ENCODE data around the gene FATE1. TPM values are rescaled to one million over a fixed set of nuclear protein-coding genes. Genes with fewer than 3 reads are reported as not detected.

FATE1 gene
- total RNA-seq, 1 experiment from 2014 or later = not detected

- H3K36me3 ChIP-seq (replicated peaks; ENCODE audit: control insufficient read depth, insufficient read depth, low read length) = no peaks in the 10 kb centered on the region
- H3K4me3 ChIP-seq (ENCODE audit: insufficient read depth, low read depth, low read length) = no peak overlapping the region
- DNase-seq = peak; percentile 80
- H3K27me3 ChIP-seq (ENCODE audit: control insufficient read depth, insufficient read depth, low read length) = no peaks in the 10 kb centered on the region
Observed at GRCh38 chrX:151722241-151722846, 6.5 kb downstream of the FATE1 start.

GRCh38 chrX:151723156-151723760 lies 7.4 kb downstream of the FATE1 start:
- Histone ChIP-seq H3K27me3 (ENCODE audit: control insufficient read depth, insufficient read depth, low read length) (no peaks in the 10 kb centered on the region), H3K36me3 (replicated peaks; ENCODE audit: control insufficient read depth, insufficient read depth, low read length) (no peaks in the 10 kb centered on the region), H3K4me3 (ENCODE audit: insufficient read depth, low read depth, low read length) (no peak overlapping the region)
- DNase-seq = peak; percentile 36

GRCh38 chrX:151724563-151725337 lies 8.9 kb downstream of the FATE1 start:
- DNase-seq = no peak
- Histone ChIP-seq H3K4me3 (ENCODE audit: insufficient read depth, low read depth, low read length) (no peak overlapping the region), H3K36me3 (replicated peaks; ENCODE audit: control insufficient read depth, insufficient read depth, low read length) (no peaks in the 10 kb centered on the region), H3K27me3 (ENCODE audit: control insufficient read depth, insufficient read depth, low read length) (no peaks in the 10 kb centered on the region)

GRCh38 chrX:151725338-151725614 lies 9.4 kb downstream of the FATE1 start:
- Histone ChIP-seq H3K36me3 (replicated peaks; ENCODE audit: control insufficient read depth, insufficient read depth, low read length) (no peaks in the 10 kb centered on the region), H3K4me3 (ENCODE audit: insufficient read depth, low read depth, low read length) (no peak overlapping the region), H3K27me3 (ENCODE audit: control insufficient read depth, insufficient read depth, low read length) (no peaks in the 10 kb centered on the region)

GRCh38 chrX:151726751-151727150 lies 10.9 kb downstream of the FATE1 start:
- no peak for DNase-seq

More at GRCh38 chrX:151725338-151725614, 9.4 kb downstream of the FATE1 start:
- DNase-seq = no peak

GRCh38 chrX:151727346-151727745 lies 11.5 kb downstream of the FATE1 start:
- no peak for DNase-seq
- H3K27me3 ChIP-seq (ENCODE audit: control insufficient read depth, insufficient read depth, low read length) = no peaks in the 10 kb centered on the region

More at GRCh38 chrX:151726751-151727150, 10.9 kb downstream of the FATE1 start:
- Histone ChIP-seq H3K4me3 (ENCODE audit: insufficient read depth, low read depth, low read length) (no peak overlapping the region), H3K27me3 (ENCODE audit: control insufficient read depth, insufficient read depth, low read length) (no peaks in the 10 kb centered on the region), H3K36me3 (replicated peaks; ENCODE audit: control insufficient read depth, insufficient read depth, low read length) (no peaks in the 10 kb centered on the region)

GRCh38 chrX:151729056-151729725 lies 13.4 kb downstream of the FATE1 start:
- Histone ChIP-seq H3K4me3 (ENCODE audit: insufficient read depth, low read depth, low read length) (no peak overlapping the region), H3K27me3 (ENCODE audit: control insufficient read depth, insufficient read depth, low read length) (no peaks in the 10 kb centered on the region), H3K36me3 (replicated peaks; ENCODE audit: control insufficient read depth, insufficient read depth, low read length) (no peaks in the 10 kb centered on the region)
- no peak for DNase-seq

More at GRCh38 chrX:151727346-151727745, 11.5 kb downstream of the FATE1 start:
- no peaks in the 10 kb centered on the region for H3K36me3 ChIP-seq (replicated peaks; ENCODE audit: control insufficient read depth, insufficient read depth, low read length)
- no peak overlapping the region for H3K4me3 ChIP-seq (ENCODE audit: insufficient read depth, low read depth, low read length)

GRCh38 chrX:151734446-151734845 lies 18.6 kb downstream of the FATE1 start, which contains the start of gene CNGA2:
Gene CNGA2, plus strand, starts transcription at chrX:151734746. Its CDS starts 3,738 bp downstream, at chrX:151738484.
- Histone ChIP-seq H3K4me3 (ENCODE audit: insufficient read depth, low read depth, low read length) (no peak within 1 kb of the TSS), H3K27me3 (ENCODE audit: control insufficient read depth, insufficient read depth, low read length) (no peaks in the 10 kb centered on the region), H3K36me3 (replicated peaks; ENCODE audit: control insufficient read depth, insufficient read depth, low read length) (no peaks in the 10 kb centered on the region)
- DNase-seq = no peak

- Histone ChIP-seq H3K27me3 (ENCODE audit: control insufficient read depth, insufficient read depth, low read length) (no peaks in the 10 kb centered on the region), H3K36me3 (replicated peaks; ENCODE audit: control insufficient read depth, insufficient read depth, low read length) (no peaks in the 10 kb centered on the region), H3K4me3 (ENCODE audit: insufficient read depth, low read depth, low read length) (no peak overlapping the region)
- DNase-seq = no peak
Observed at GRCh38 chrX:151735219-151735618, 19.4 kb downstream of the FATE1 start.

- Histone ChIP-seq H3K4me3 (ENCODE audit: insufficient read depth, low read depth, low read length) (no peak overlapping the region), H3K27me3 (ENCODE audit: control insufficient read depth, insufficient read depth, low read length) (no peaks in the 10 kb centered on the region), H3K36me3 (replicated peaks; ENCODE audit: control insufficient read depth, insufficient read depth, low read length) (no peaks in the 10 kb centered on the region)
- no peak for DNase-seq
Observed at GRCh38 chrX:151736685-151737084, 20.9 kb downstream of the FATE1 start.

- DNase-seq = no peak
- no peaks in the 10 kb centered on the region for H3K27me3 ChIP-seq (ENCODE audit: control insufficient read depth, insufficient read depth, low read length)
- H3K36me3 ChIP-seq (replicated peaks; ENCODE audit: control insufficient read depth, insufficient read depth, low read length) = no peaks in the 10 kb centered on the region
- H3K4me3 ChIP-seq (ENCODE audit: insufficient read depth, low read depth, low read length) = no peak overlapping the region
Observed at GRCh38 chrX:151737494-151737893, 21.7 kb downstream of the FATE1 start.

- DNase-seq = no peak
- Histone ChIP-seq H3K27me3 (ENCODE audit: control insufficient read depth, insufficient read depth, low read length) (no peaks in the 10 kb centered on the region), H3K4me3 (ENCODE audit: insufficient read depth, low read depth, low read length) (no peak overlapping the region), H3K36me3 (replicated peaks; ENCODE audit: control insufficient read depth, insufficient read depth, low read length) (no peaks in the 10 kb centered on the region)
Observed at GRCh38 chrX:151738751-151739150, 22.9 kb downstream of the FATE1 start.

- H3K27me3 ChIP-seq (ENCODE audit: control insufficient read depth, insufficient read depth, low read length) = no peaks in the 10 kb centered on the region
- no peak for DNase-seq
- H3K36me3 ChIP-seq (replicated peaks; ENCODE audit: control insufficient read depth, insufficient read depth, low read length) = no peaks in the 10 kb centered on the region
- H3K4me3 ChIP-seq (ENCODE audit: insufficient read depth, low read depth, low read length) = no peak overlapping the region
Observed at GRCh38 chrX:151741606-151742005, 25.8 kb downstream of the FATE1 start.

- Histone ChIP-seq H3K27me3 (ENCODE audit: control insufficient read depth, insufficient read depth, low read length) (no peaks in the 10 kb centered on the region), H3K36me3 (replicated peaks; ENCODE audit: control insufficient read depth, insufficient read depth, low read length) (no peaks in the 10 kb centered on the region), H3K4me3 (ENCODE audit: insufficient read depth, low read depth, low read length) (no peak overlapping the region)
- DNase-seq = no peak
Observed at GRCh38 chrX:151742311-151742710, 26.5 kb downstream of the FATE1 start.

Data from H7 (cell line).